Right cardiac atrium (tissue), 5 donors: ENCODE results near the gene TRIM63. TPM values are rescaled to one million over a fixed set of nuclear protein-coding genes. Genes with fewer than 3 reads are reported as not detected.

Experiments
- ATAC-seq, 2 donors: fragments of 200-7000 bp; cut with Tn5 transposase; one replicate each; pipeline versions ENCODE4 v1.8.0 to v1.9.1; 2020; ENCODE audit warnings: moderate library complexity in 2 of 2, mild to moderate bottlenecking in 1 of 2
- DNase-seq, 3 donors: peaks; one replicate each; pipeline ENCODE4 v3.0.0-alpha.2; 2020
- H3K27ac ChIP-seq: one replicate; pipeline ENCODE4 v1.5.1; 2013; ENCODE audit warnings: mild to moderate bottlenecking, low read length, control low read depth, moderate library complexity
- H3K27me3 ChIP-seq: one replicate; pipeline ENCODE4 v1.6.1; 2013; ENCODE audit not compliant: control insufficient read depth, insufficient read depth
- H3K4me1 ChIP-seq: one replicate; pipeline ENCODE4 v1.6.1; 2013; ENCODE audit warnings: low read length; ENCODE audit not compliant: control insufficient read depth, insufficient read depth
- H3K4me3 ChIP-seq: one replicate; pipeline ENCODE4 v1.5.1; 2013; ENCODE audit warnings: low read length, control low read depth
- H3K9me3 ChIP-seq: one replicate; pipeline ENCODE4 v1.6.1; 2013; ENCODE audit warnings: low read length; ENCODE audit not compliant: control insufficient read depth
- WGBS: extraction: QIAGEN DNeasy Blood & Tissue Kit; methylation state at CpG from one replicate; pipeline ENCODE4 v1.1.7; 2013; 5-methylcytosine and 5-hydroxymethylcytosine counted together
- intact Hi-C, 4 donors: fragments of 100-400 bp; cut with DNase I; formaldehyde crosslinking; loops; one replicate each; pipeline versions ENCODE4 v1.11.0 to v1.14.0; 2022 to 2023
- polyA plus RNA-seq: library from polyadenylated mRNA; stranded (reverse); fragments of 200-250 nt; gene quantifications from one replicate; pipeline ENCODE4 v1.2.3, GENCODE V29; 2013
- total RNA-seq, 4 donors: library from RNA; stranded (reverse); fragmentation: NEBNext Ultra II Directional; extraction: Animal tissue kit (Norgen Biotek cat#: 25700); gene quantifications; one replicate each; pipeline ENCODE4 v1.2.1, GENCODE V29; 2021
- donor health status: healthy with polysubstance abuse.
- donor health status: DM: no; HTN: yes; CAD: no.
- donor health status: DM: no; HTN: no; CAD: no.
- donor health status: DM: no; HTN: yes; CAD: no; lungs with severe emphysema.
- donor health status: DM: yes; HTN: yes; CAD: no.

The TRIM63 gene
- total and polyA plus RNA-seq, 5 donors = 121 to 194 (median 163) TPM

DNA sequence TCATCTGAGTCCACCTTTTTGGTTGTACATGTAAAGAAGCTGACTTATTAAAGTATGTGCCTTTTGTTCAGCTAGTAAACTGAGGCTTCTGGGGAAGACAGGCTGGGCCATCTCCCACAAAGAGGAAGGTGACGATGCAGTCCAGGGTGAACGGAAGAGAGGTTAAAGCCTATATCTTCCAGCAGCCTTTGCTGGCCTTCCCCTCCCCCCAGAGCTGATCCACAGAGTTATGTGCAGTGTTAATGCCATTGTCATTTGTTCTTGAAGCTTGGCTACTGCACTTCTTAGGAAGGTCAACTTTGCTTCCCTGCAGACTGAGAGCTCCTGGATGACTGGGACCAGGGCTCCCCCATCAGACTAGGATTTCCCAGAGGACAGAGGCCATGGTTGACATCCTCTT, 23.7 kb downstream of the TRIM63 start:
- 60% methylated on average over 2 of the region's 2 CpGs for whole genome bisulfite sequencing
- ATAC-seq = no peak

DNA sequence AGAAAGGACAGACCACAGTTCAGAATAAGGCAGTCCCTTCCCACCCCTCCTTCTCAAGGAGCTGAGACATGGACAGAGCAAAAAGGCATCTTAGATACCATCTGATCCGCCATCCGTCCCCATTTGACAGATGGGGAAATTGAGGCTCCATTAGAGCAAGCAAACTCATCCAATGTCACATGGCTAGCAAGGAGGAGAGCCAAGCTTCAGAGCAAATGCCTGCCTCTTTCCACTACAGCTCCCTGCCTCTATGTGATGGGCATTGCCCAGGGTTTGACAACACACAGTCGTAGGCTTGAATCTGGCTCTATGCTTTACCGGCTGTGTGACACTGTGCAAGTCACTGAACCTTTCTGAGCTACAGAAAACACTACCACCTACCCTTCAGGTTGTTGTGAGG, 25.5 kb downstream of the TRIM63 start:
- Histone ChIP-seq H3K27me3 (no peaks in the 10 kb centered on the region), H3K27ac (no peak overlapping the region), H3K4me3 (no peak overlapping the region), H3K4me1 (no peaks in the 10 kb centered on the region), H3K9me3 (no peaks in the 10 kb centered on the region)
- DNase-seq = no peak
- no peak for ATAC-seq
- intact Hi-C loops = no loop called here
- WGBS = 65% methylated on average over 4 of the region's 4 CpGs

More for the DNA sequence above, 23.7 kb downstream of the TRIM63 start:
- H3K4me3 ChIP-seq = no peak overlapping the region
- no peak overlapping the region for H3K27ac ChIP-seq
- no peaks in the 10 kb centered on the region for H3K4me1 ChIP-seq
- no peaks in the 10 kb centered on the region for H3K27me3 ChIP-seq
- DNase-seq = no peak
- H3K9me3 ChIP-seq = no peaks in the 10 kb centered on the region
- intact Hi-C loops = no loop called here

DNA sequence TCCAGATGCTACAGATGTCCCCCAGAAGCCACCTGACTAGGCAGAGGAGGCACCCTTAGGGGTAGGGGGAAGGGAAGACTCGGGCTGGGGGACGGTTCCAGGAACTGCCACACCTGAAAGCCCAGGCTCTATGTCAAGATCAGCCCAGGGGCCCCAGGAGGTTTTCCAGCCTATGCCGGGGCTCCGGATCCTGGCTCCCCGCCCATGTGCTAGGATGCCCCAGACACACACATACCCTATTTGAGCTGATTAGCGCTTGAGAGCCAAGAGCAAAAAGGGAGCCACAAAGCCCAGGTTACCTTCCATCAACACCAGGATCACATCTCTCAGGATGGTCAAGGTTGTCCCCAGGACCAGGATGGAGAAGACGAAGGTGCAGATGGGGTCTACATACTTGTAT, 26.0 kb downstream of the TRIM63 start:
- H3K4me1 ChIP-seq = no peaks in the 10 kb centered on the region
- H3K9me3 ChIP-seq = no peaks in the 10 kb centered on the region
- H3K27me3 ChIP-seq = no peaks in the 10 kb centered on the region
- ATAC-seq (no peak), DNase-seq (no peak)
- 72% methylated on average over 7 of the region's 7 CpGs for WGBS
- intact Hi-C loops = no loop called here
- H3K27ac ChIP-seq = no peak overlapping the region
- H3K4me3 ChIP-seq = no peak overlapping the region

DNA sequence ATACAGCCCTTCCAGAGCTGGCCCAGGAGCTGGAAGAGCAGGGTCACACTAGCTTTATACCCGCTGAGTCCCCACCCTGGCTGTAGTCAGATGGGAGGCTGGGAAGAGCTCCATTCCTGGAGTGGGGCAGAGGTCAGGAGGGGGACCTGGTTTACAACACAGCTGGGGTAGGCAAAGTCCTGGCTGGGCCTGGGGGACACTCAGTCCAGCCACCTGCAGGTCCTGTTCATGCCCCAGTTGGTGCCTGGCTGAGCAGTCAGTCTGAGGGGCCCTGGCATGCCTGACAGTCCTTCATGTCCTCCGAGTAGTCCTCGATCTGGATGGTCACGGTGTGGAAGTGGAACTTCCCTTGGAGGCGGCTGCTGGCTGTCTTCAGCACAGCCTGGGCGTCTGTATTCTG, 28.5 kb downstream of the TRIM63 start:
- intact Hi-C loops = loop anchor here (5.0 to 10.0 kb wide), 5 partner anchors 63 to 1334 kb away; partner anchors contain the start of gene FAM110D (in 1 of the 4)
- no peaks in the 10 kb centered on the region for H3K9me3 ChIP-seq
- no peak overlapping the region for H3K4me3 ChIP-seq
- 62% methylated on average over 6 of the region's 6 CpGs for WGBS
- no peaks in the 10 kb centered on the region for H3K27me3 ChIP-seq
- H3K27ac ChIP-seq = no peak overlapping the region
- no peak for DNase-seq
- ATAC-seq = no peak
- H3K4me1 ChIP-seq = no peaks in the 10 kb centered on the region

DNA sequence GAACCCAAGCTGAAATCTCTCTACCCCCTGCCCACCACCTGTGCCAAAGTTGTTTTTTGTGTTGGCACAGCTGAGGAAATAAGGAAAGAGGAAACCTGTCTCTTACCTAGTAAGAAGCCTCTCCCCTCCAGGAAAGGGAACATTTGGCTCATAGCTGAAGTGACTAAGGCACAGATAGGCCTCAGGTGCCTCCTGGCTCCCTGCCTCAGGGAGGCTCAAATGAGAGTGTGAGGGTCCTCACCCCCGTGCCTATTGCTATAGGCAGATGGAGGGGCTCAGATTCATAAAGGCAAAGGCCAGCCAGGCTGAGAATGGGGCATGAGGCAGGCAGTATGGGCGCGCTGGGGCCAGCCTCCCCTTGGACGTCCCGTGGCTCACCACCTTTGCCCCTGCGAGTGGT, 29.0 kb downstream of the TRIM63 start:
- intact Hi-C loops = loop anchor here (5.0 to 10.0 kb wide), 5 partner anchors 64 to 1334 kb away; partner anchors contain the start of gene FAM110D (in 1 of the 4)
- WGBS = 83% methylated on average over 6 of the region's 6 CpGs

DNA sequence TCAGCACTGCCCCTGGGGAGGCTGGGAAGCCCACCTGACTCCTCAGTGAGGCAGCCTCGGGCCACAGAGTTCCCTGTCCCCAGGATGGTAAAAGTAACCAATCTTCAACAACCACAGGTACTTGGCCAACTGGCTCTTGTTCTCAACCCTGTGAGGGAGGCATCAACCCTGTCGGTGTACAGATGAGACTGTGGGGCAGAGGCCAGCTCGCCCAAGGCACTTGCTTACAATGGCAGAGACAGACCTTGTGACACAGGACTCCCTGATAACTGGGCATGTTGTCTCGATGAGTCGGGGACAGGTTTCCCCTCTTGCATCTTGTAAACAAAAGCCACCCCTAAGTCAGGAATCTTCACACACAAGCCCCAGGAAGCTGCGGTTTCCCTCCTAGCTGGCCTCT, 29.5 kb downstream of the TRIM63 start:
- ATAC-seq = no peak
- no peak for DNase-seq
- Histone ChIP-seq H3K4me3 (no peak overlapping the region), H3K9me3 (no peaks in the 10 kb centered on the region), H3K4me1 (no peaks in the 10 kb centered on the region), H3K27me3 (no peaks in the 10 kb centered on the region), H3K27ac (peak overlapping the region; percentile 11)
- intact Hi-C loops = loop anchor here (5.0 to 10.0 kb wide), 5 partner anchors 64 to 1333 kb away; partner anchors contain the start of gene FAM110D (in 1 of the 4)
- 55% methylated on average over 6 of the region's 6 CpGs for WGBS

More for the DNA sequence above, 29.0 kb downstream of the TRIM63 start:
- H3K4me3 ChIP-seq = no peak overlapping the region
- H3K27me3 ChIP-seq = no peaks in the 10 kb centered on the region
- peak overlapping the region; percentile 11 for H3K27ac ChIP-seq
- H3K4me1 ChIP-seq = no peaks in the 10 kb centered on the region
- no peak for DNase-seq
- ATAC-seq = no peak
- no peaks in the 10 kb centered on the region for H3K9me3 ChIP-seq

DNA sequence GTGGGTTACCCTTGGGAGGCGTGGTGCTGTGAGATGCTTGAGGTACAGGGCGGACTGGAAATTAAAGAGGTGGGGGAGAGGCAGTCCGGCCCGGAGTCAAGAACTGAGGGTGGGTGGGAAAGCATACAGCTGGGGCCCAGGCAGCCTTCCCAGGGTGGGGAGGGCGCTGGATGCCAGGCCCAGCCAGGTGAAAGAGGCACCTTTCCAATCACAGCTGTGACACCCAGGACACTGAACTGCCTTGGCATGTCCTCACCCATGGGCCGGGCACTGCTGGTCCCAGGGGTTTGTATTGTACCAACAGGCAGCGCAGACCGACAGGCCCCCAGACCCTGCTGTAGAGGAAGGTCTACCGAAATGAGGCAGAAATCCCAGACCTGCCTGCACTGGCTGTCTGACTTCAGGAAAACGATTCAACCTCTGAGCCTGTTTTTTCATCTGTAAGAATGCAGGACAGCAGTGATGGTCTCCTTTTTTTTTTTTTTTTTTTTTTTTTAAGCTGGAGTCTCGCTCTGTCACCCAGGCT, 30.6 kb downstream of the TRIM63 start:
- no peak for ATAC-seq

DNA sequence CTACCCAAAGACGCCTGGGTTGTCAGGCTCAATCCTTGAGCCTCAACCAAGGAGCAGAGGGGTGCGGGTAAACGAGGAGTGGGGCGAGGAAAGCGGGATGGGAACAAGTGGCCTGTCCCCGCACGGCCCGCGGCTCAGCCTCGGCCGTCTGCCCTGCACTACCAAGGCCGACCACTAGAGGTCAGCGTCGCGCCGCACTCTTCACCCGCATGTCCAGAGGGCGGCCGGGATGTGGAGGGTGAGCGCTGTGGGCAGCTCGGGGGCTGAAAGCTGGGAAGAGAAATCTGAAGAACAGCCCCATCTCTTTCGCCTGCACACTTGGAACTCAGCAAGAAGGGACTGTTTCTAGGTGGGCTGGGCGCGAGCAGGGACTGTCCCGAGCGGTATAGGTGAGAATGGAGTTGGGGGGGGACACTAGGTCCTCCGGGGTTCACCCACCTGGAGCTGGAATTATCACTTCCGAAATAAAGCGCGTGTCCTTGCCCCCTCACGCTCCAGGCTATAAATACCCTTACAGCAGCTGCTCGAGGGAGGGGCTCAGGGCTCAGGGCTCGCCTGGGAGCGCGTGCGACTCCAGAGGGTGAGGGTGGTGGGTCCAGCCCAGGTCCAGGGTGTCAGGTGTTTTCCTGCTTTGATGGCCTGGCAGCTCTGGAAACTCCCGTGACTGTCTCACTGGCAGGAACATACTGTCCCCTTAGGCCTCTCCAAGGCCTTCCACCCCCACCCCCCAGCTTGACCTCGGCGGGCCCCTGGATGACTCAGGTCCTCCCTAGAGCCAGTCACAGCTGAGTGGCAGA, 31.3 kb downstream of the TRIM63 start:
- peak overlapping the region; percentile 61 for H3K4me3 ChIP-seq
- H3K9me3 ChIP-seq = no peaks in the 10 kb centered on the region
- intact Hi-C loops = loop anchor here (5.0 to 10.0 kb wide), 5 partner anchors 66 to 1331 kb away; partner anchors contain the start of gene FAM110D (in 1 of the 4)
- peak; percentile 91 for ATAC-seq
- peak; percentile 83 to 92 (median 91) for DNase-seq
- no peaks in the 10 kb centered on the region for H3K4me1 ChIP-seq
- 8% methylated on average over 39 of the region's 39 CpGs for WGBS
- peak overlapping the region; percentile 81 for H3K27ac ChIP-seq
- no peaks in the 10 kb centered on the region for H3K27me3 ChIP-seq

More for the DNA sequence above, 30.6 kb downstream of the TRIM63 start:
- no peaks in the 10 kb centered on the region for H3K27me3 ChIP-seq
- H3K9me3 ChIP-seq = no peaks in the 10 kb centered on the region
- intact Hi-C loops = loop anchor here (5.0 to 10.0 kb wide), 5 partner anchors 65 to 1332 kb away; partner anchors contain the start of gene FAM110D (in 1 of the 4)
- H3K4me3 ChIP-seq = no peak overlapping the region
- 69% methylated on average over 10 of the region's 11 CpGs for WGBS
- H3K4me1 ChIP-seq = no peaks in the 10 kb centered on the region
- DNase-seq = no peak
- peak overlapping the region; percentile 81 for H3K27ac ChIP-seq

DNA sequence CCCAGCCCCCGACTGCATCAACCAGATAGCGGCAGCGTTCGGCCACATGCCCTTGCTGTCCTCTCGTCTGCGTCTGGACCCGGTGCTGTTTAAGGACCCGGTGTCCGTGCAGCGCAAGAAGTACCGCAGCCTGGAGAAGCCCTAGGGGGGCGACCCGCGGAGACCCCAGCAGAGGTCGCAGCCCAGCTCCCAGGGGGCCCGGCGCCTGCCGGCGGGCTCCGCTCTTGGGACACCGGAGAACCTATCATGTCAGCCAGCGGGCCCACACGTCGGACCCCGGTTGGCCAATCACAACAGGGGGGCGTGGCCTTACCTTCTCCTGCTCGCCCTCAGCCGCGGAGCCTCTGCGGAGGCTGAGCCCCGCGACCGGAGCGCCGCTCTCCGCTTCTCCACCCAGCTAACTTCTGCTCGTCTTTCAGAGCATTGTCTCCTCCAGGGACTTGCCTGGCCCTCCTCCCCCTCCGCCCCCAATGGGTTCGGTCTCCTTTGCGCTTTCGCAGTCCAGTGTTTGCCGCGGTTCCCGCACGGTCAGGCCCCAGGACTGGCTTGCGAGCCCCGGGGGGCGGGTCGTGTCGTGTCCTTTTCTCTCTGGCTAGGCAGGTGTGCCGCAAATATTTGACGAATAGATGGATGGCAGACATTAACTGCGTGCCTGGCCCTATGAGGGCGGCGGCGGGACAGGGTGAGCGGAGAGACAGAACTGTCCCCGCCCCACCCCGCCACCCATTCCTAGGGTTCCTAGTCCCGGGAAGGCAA, 32.0 kb downstream of the TRIM63 start:
- H3K9me3 ChIP-seq = no peaks in the 10 kb centered on the region
- intact Hi-C loops = loop anchor here (5.0 to 10.0 kb wide), 5 partner anchors 67 to 1331 kb away; partner anchors contain the start of gene FAM110D (in 1 of the 4)
- WGBS = under 1% methylated on average over 60 of the region's 60 CpGs
- H3K4me3 ChIP-seq = peak overlapping the region; percentile 61
- DNase-seq (peak; percentile 95 to 98 (median 97)), ATAC-seq (peak; percentile 93 to 95)
- H3K27me3 ChIP-seq = no peaks in the 10 kb centered on the region
- peak overlapping the region; percentile 59 for H3K27ac ChIP-seq
- H3K4me1 ChIP-seq = no peaks in the 10 kb centered on the region

DNA sequence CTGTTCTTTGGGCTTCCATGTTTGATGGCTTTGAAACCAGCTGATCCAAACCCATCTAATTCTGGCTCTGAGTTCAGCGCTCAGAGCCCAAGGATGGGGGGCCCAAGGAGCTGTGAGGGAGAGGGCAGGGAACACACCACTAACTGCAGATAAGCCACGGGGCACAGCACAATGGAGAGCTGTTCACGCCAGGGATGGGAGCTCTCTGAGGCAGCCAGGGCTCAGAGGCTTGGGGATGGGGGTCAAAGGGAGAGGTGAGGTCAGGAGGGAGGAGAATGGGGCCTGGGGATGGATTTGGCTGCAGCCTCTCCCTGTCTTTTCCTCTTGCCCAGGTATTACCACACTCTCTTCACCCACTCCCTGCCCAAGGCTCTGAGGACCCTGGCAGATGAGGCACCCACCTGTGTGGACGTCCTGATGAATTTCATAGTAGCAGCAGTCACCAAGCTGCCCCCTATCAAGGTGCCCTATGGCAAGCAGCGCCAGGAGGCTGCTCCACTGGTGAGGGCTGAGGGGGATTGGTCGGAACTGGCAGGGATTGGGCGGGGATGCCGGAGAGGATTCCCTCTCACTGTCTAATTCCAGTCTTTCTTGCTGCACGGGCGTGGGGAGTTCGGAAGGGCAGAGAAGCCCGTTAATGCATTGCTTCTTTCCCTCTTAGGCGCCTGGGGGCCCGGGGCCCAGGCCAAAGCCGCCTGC, 32.8 kb downstream of the TRIM63 start:
- Histone ChIP-seq H3K27ac (peak overlapping the region; percentile 57), H3K4me1 (no peaks in the 10 kb centered on the region), H3K4me3 (peak overlapping the region; percentile 61), H3K27me3 (no peaks in the 10 kb centered on the region), H3K9me3 (no peaks in the 10 kb centered on the region)
- no peak for ATAC-seq
- no peak for DNase-seq
- 13% methylated on average over 15 of the region's 15 CpGs for WGBS
- intact Hi-C loops = loop anchor here (5.0 to 10.0 kb wide), 5 partner anchors 68 to 1330 kb away; partner anchors contain the start of gene FAM110D (in 1 of the 4)
